Hippocampal formation (tissue), 2 donors: ENCODE data around the gene HHLA2.
"Not testable (repeated sequence)": the region's sequence is repeated elsewhere in the genome, so short reads cannot be mapped to it uniquely, and the experiment has no call there.

Experiments used
- DNase-seq, 2 donors: peaks; one replicate each; lab custom pipeline; 2025; lab: John Stamatoyannopoulos, UW

The HHLA2 gene, protein sequence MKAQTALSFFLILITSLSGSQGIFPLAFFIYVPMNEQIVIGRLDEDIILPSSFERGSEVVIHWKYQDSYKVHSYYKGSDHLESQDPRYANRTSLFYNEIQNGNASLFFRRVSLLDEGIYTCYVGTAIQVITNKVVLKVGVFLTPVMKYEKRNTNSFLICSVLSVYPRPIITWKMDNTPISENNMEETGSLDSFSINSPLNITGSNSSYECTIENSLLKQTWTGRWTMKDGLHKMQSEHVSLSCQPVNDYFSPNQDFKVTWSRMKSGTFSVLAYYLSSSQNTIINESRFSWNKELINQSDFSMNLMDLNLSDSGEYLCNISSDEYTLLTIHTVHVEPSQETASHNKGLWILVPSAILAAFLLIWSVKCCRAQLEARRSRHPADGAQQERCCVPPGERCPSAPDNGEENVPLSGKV

DNA sequence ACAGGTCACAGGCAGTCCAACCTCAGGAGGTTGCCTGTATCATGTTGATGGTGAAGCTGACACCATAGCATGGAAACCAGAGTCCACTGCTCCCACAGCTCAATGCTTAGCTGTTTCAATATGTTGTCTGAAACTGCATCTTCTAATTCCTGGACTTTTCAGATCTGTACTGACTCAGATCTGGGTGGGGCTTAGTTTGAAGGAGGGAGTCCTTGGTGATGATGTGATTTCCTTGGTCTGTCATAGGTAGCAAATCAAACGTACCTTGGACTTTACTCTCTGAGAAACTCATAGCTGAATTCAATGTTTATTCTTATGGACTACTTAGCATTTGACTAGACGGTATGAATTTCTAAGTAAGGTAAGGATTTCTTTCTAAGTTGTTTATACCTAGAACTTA, at the start of gene HHLA2:
HHLA2 (plus strand) TSS at position 310 of the 400 bp plus-strand sequence. CDS start 55,266 bp downstream, outside the sequence.
- no peak for DNase-seq

GRCh38 chr3:108250626-108251025, 45.7 kb upstream of the HHLA2 start:
- no peak for DNase-seq

DNA sequence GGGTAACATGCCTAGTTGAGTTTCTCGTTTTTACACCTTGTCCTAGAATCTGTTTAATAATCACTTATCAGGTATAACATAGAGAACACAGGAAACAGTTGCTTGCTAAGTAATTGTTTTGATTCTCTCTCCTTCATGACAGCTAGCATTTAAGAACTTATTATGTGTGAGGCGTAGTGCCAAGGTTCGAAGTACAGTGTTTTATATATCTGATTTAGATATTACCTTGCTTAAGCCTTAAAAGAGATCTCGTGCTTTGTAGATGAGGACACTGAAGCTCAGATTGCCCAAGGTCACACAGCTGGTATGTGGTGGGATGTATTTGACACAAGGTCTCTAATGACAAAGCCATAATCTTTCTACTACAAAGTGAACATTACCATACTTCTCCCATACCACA, 45.1 kb upstream of the HHLA2 start:
- DNase-seq, result no peak

DNA sequence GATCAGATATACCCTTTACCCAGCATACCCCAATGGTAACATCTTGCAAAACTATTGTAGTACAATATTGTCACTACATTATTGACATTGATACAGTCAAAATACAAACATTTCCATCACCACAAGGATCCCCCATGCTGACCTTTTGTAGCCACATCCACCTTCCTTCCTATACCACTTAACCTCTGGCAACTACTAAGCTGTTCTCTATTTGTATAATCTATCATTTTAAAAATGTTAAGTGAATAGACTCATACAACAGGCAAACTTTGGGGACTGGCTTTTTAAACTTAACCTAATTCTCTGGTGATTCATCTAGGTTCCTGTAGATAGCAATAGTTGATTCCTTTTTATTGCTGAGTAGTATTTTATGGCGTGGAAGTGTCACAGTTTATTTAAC, 44.5 kb upstream of the HHLA2 start:
- no peak for DNase-seq

DNA sequence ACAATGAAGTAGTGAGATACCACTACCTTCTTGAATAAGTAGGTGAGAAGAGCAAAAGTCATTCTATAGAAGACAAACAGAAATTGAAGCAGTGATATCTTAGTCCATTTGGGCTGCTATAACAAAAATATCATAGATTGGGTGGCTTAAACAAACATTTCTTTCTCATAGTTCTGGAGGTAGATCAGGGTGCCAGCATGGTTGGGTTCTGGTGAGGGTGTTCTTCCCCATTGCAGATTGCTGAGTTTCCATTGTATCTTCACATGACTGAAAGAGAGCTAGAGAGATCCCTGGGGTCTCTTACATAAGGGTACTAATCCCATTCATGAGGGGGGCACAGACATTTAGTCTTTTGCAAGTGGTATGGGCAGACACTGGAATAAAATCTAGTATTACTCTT, 41.2 kb upstream of the HHLA2 start:
- DNase-seq, result no peak

DNA sequence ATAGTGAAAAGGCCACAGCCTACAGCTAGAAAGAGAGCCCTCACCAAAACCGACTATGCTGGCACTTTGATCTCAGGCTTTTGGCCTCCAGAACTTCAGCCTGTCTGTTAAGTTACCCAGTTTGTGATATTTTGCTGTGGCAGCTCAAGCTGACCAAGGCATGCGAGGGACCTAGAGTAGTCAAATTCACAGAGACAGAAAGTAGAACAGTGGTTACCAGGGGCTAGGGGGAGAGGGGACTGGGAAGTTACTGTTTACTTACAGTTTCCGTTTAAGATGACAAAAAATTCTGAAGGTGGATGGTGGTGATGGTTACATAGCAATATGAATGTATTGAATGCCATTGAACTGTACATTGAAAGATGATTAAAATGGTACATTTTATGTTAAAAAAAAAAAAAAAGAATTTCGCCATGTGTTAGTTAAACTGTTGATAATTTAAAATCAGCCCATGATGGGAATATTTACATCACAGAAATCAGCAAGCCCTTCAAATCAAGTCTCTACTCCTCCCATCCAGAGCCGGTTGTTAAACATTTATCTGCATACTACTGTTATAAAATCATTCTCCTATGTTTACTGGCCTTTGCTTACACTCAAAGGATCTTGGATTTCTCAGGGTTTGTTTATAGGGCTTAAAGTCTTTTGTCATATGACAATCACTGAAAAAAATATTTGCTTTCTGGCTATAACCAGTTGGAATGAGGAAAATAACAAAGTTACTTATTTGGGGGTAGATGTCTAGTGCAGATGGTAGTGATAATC, 31.6 kb upstream of the HHLA2 start:
- DNase-seq, result not testable (repeated sequence)

GRCh38 chr3:108268235-108268634, 28.1 kb upstream of the HHLA2 start:
- not testable (repeated sequence) for DNase-seq

GRCh38 chr3:108271626-108272025, 24.7 kb upstream of the HHLA2 start:
- DNase-seq, result no peak

DNA sequence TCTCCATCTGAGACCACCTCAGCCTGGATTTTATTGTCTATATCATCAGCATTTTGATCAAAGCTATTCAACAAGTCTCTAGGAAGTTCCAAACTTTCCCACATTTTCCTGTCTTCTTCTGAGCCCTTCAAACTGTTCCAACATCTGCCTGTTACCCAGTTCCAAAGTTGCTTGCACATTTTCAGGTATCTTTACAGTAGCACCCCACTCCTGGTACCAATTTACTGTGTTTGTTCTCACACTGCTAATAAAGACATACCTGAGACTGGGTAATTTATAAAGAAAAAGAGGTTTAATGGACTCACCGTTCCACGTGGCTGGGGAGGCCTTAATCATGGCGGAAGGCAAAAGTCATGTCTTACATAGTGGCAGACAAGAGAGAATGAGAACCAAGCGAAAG, 17.3 kb upstream of the HHLA2 start:
- not testable (repeated sequence) for DNase-seq

DNA sequence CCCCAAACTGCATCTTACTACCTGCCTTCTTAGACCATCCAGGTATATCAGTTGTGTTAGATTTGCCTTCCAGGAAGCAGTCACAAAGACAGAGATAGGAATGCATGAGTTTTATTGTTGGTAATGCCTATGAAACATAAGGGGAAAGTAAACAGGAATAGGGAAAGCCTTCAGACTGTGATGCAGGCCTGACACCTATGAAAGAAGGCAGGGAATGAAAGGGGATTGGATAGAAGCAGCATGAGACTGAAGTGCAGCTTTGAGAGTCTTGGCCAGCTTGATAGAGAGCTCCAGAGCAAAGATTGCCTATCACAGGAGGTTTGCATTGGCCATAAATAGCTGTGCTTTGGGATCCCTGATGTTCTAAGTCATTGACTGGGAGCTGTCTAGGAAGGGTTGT, 15.9 kb upstream of the HHLA2 start:
- DNase-seq, result no peak

- DNase-seq, result no peak
Observed at GRCh38 chr3:108281670-108282069, 14.7 kb upstream of the HHLA2 start.

GRCh38 chr3:108283006-108283405, 13.3 kb upstream of the HHLA2 start:
- DNase-seq, result no peak

DNA sequence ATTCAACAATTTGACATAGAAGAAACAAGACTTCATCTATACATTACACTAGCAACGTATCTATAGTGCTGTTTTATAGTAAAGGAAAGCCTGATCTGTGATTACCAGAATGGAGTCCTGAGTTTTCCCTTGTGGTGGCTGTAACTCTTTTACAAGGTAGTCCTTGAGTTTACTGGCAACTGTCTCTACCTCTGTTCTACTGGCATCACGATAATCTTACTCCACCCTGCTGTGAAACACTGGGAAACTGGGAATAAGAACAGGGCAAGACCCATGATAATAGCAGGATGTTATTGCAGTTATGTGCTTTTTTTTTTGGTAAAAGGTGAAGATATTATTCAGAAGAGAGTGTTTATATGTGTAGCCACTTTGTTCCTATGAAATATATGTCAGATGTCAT, 12.4 kb upstream of the HHLA2 start:
- DNase-seq, result no peak

GRCh38 chr3:108285176-108285575, 11.2 kb upstream of the HHLA2 start:
- DNase-seq, result no peak

GRCh38 chr3:108287146-108287545, 9.2 kb upstream of the HHLA2 start:
- no peak for DNase-seq

DNA sequence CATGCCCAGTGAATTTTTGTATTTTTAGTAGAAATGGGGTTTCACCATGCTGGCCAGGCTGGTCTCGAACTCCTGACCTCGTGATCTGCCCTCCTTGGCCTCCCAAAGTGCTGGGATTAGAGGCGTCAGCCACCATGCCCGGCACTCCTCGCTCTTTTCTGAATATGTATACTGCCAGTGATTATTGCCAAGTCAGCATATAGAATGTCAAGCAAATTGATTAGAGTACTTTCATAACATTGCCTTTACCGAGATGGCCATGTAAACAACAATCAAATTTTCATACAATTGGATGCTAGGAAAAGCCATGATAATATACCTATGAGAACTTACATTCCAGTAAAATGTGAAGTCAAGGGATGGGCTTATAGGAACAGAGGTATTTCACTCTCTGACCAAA, 8.2 kb upstream of the HHLA2 start:
- not testable (repeated sequence) for DNase-seq

DNA sequence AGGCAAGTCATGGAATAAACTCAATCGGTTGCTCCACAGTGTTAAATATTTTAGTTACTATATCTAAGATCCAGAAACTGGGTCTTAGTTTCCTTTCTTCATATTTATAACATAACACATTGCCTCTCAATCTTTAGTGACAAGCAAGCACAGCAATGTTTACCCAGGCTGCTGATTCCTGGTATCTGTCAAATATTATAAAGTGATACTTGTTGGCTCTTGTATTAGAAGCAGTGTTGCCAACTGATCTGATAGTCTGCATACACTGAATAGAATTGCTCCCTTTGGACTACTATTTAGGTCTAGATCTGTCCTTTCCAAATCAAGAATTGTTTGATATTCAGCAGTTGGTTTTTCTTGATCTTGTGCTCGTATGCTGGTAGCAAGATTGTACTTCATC, 7.2 kb upstream of the HHLA2 start:
- no peak for DNase-seq

- DNase-seq, result no peak
Observed at GRCh38 chr3:108292450-108292849, 3.9 kb upstream of the HHLA2 start.

GRCh38 chr3:108292905-108293328, 3.4 kb upstream of the HHLA2 start:
- DNase-seq, result no peak

DNA sequence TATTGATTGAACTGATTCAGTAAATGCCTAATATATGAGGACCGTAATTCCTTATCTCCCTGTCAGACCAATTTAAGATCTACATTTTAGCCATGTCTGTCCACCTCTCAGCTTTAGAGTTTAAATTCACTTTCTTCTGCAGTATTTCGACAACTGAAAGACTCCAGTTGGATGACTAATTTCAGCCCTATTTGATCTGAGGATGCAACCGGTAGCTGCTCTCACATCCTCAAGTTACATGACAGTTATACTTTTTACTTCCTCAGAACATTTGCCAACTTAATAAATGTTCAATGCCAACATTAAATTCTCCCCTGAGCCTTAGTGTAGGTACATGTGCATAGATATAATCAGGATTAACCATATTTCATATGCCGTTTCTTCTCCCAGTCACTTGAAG, 2.5 kb upstream of the HHLA2 start:
- no peak for DNase-seq

DNA sequence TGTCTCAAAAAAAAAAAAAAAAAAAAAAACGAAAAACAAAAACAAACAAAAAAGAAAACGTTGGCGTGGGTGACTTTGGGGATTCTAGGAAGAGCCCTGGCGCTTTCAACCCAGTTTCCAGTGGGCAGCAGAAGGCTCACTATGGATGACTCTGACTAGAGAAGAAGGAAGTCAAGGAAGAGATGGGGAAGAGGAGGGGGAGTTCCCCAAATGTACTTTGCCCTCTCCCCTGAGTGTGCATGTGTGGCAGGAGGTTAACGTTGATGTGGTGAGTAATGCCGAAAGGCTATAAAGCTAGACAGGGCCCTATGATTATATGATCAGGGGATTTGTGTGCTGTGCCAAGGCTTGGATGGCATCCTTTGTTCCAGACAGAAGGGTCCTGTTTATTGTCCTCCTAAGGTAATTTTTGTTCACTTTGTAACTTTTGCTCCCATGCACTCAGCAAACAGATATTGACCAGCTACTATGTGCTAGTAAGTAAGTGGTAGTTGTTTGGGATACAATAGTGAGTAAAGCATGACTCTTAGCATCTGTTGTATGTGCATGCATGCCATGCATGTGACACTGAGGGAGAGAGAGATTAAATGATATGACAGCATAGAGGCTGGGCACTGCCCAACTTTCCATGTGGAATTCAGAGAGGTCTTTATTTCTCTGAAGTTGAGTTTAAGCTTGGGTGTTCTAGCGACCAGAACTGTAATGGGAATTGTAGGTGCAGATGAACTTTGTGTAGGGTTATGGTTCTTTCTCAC, 750 bp upstream of the HHLA2 start:
- DNase-seq, result no peak

GRCh38 chr3:108297647-108298046, 1.3 kb downstream of the HHLA2 start:
- DNase-seq, result no peak
